ENCODE results near the gene TPP2. TPM values are rescaled to one million over a fixed set of nuclear protein-coding genes. Genes with fewer than 3 reads are reported as not detected.

Gene TPP2
- total RNA-seq, 1 donor from 2014 or later = 37.6 TPM

DNA sequence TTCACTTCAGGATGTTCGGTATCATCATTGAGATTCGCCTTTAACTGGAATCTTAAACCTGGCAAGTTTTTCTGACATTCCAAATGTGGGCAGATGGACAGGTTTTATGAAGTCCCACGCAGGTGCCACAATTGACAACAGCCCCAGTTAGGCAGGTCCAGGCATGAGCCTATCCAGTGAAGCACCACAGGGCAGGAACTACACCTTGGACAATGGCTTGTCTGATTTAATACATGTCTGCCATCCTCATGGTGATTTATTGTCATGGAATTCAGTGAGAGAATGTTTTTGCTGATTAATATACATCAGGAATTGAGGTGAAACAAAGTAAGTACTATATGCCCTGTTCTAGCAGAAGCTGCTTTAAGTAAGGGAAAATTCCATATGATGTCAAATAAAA lies 10.2 kb upstream of the TPP2 start:
- FAIRE-seq (peak; percentile 26), DNase-seq (ENCODE audit: low read depth) (no peak)
- TF ChIP-seq, protein P1, sequence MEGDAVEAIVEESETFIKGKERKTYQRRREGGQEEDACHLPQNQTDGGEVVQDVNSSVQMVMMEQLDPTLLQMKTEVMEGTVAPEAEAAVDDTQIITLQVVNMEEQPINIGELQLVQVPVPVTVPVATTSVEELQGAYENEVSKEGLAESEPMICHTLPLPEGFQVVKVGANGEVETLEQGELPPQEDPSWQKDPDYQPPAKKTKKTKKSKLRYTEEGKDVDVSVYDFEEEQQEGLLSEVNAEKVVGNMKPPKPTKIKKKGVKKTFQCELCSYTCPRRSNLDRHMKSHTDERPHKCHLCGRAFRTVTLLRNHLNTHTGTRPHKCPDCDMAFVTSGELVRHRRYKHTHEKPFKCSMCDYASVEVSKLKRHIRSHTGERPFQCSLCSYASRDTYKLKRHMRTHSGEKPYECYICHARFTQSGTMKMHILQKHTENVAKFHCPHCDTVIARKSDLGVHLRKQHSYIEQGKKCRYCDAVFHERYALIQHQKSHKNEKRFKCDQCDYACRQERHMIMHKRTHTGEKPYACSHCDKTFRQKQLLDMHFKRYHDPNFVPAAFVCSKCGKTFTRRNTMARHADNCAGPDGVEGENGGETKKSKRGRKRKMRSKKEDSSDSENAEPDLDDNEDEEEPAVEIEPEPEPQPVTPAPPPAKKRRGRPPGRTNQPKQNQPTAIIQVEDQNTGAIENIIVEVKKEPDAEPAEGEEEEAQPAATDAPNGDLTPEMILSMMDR (IDR thresholded peaks at IDR 0.05; ENCODE audit: insufficient read depth, low read depth, low read length) = no peak
- no peak for TF ChIP-seq EZH2 (IDR thresholded peaks at IDR 0.05; ENCODE audit: insufficient read depth, low read length)
- H3K9me3 ChIP-seq (ENCODE audit: insufficient read depth, low read depth, low read length) = no peaks in the 10 kb centered on the region
- no peaks in the 10 kb centered on the region for H4K20me1 ChIP-seq (ENCODE audit: insufficient read depth, low read length)
- H3K4me3 ChIP-seq (ENCODE audit: insufficient read depth, low read depth, low read length) = no peak overlapping the region
- Mint-ChIP-seq H3K4me1 (ENCODE audit: low read depth, unreplicated experiment) (no peaks in the 10 kb centered on the region), H3K9me3 (ENCODE audit: unreplicated experiment) (no peaks in the 10 kb centered on the region), H3K4me3 (ENCODE audit: unreplicated experiment) (no peak overlapping the region), H3K27ac (ENCODE audit: unreplicated experiment) (no peak overlapping the region), H3K36me3 (ENCODE audit: low read depth, unreplicated experiment) (no peaks in the 10 kb centered on the region), H3K27me3 (ENCODE audit: low read depth, unreplicated experiment) (peaks cover 8% of the 10 kb centered on the region)
- no peaks in the 10 kb centered on the region for H3K4me1 ChIP-seq (ENCODE audit: insufficient read depth, low read length)
- H3K36me3 ChIP-seq (ENCODE audit: insufficient read depth, low read length) = no peaks in the 10 kb centered on the region
- no peaks in the 10 kb centered on the region for H3K79me2 ChIP-seq (ENCODE audit: insufficient read depth, low read length)
- H3K27me3 ChIP-seq (ENCODE audit: insufficient read depth, low read length) = peaks cover 9% of the 10 kb centered on the region
- H3K9ac ChIP-seq (ENCODE audit: low read length) = no peak overlapping the region
- no peak overlapping the region for H3K4me2 ChIP-seq (ENCODE audit: low read length)
- no peak overlapping the region for H2AFZ ChIP-seq (ENCODE audit: low read depth, low read length)
- H3K27ac ChIP-seq (ENCODE audit: low read depth, low read length) = no peak overlapping the region

DNA sequence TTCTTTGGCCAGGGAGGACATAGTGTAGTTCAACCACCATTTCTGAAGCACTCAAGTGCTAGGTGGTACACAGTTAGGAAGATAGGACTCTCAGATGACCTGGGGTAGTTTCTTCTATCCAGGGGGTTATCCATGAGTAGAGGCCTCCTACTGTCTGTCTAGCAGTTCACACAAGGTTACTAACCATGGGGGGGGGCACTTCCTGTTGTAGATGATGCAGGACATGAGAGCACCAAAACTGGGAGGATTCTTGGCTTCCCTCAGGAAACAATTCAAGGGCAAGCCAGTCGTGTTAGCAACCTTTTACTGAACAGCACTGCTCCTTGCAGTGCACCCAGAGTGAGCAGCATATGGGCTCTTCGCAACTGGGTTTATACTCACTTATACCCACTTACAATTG lies 8.9 kb upstream of the TPP2 start:
- no peak overlapping the region for H3K4me2 ChIP-seq (ENCODE audit: low read length)
- no peaks in the 10 kb centered on the region for H3K79me2 ChIP-seq (ENCODE audit: insufficient read depth, low read length)
- peaks cover 6% of the 10 kb centered on the region for H3K27me3 ChIP-seq (ENCODE audit: insufficient read depth, low read length)
- H3K9ac ChIP-seq (ENCODE audit: low read length) = no peak overlapping the region
- TF ChIP-seq, protein P1 (IDR thresholded peaks at IDR 0.05; ENCODE audit: insufficient read depth, low read depth, low read length) = no peak
- no peak for TF ChIP-seq EZH2 (IDR thresholded peaks at IDR 0.05; ENCODE audit: insufficient read depth, low read length)
- Mint-ChIP-seq H3K4me3 (ENCODE audit: unreplicated experiment) (no peak overlapping the region), H3K9me3 (ENCODE audit: unreplicated experiment) (no peaks in the 10 kb centered on the region), H3K27me3 (ENCODE audit: low read depth, unreplicated experiment) (peaks cover 8% of the 10 kb centered on the region), H3K4me1 (ENCODE audit: low read depth, unreplicated experiment) (peaks cover 3% of the 10 kb centered on the region), H3K27ac (ENCODE audit: unreplicated experiment) (no peak overlapping the region), H3K36me3 (ENCODE audit: low read depth, unreplicated experiment) (no peaks in the 10 kb centered on the region)
- no peak overlapping the region for H2AFZ ChIP-seq (ENCODE audit: low read depth, low read length)
- no peaks in the 10 kb centered on the region for H3K9me3 ChIP-seq (ENCODE audit: insufficient read depth, low read depth, low read length)
- H3K27ac ChIP-seq (ENCODE audit: low read depth, low read length) = no peak overlapping the region
- FAIRE-seq (no peak), DNase-seq (ENCODE audit: low read depth) (no peak)
- no peaks in the 10 kb centered on the region for H3K36me3 ChIP-seq (ENCODE audit: insufficient read depth, low read length)
- no peak overlapping the region for H3K4me3 ChIP-seq (ENCODE audit: insufficient read depth, low read depth, low read length)
- H3K4me1 ChIP-seq (ENCODE audit: insufficient read depth, low read length) = peaks cover 4% of the 10 kb centered on the region
- H4K20me1 ChIP-seq (ENCODE audit: insufficient read depth, low read length) = no peaks in the 10 kb centered on the region

DNA sequence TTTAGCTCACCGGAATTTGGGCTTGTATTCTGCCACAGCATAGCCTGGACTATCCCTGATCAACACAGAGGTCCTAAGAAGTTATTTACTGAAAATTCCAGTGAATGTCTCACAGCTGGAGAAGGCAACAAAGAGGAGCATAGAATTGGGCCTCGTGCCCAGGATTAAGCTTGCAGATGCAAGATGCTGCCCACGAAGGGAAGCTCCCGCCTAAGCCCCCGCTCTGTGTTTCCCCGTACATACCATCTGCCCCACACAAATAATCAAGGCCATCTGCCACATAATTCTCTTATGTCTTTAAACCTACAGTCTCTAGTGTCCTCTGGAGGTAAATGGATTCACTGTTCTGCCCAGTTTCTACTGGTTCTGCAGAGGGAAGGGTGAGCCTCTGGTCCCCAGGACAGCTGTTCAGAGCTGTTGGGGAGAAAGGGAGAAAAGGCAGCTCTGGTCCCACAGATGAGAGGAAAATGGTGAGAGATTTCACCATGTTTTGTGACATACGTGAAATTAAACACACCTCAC lies 7.4 kb upstream of the TPP2 start:
- DNase-seq (ENCODE audit: low read depth) (no peak), FAIRE-seq (no peak)
- H3K27me3 ChIP-seq (ENCODE audit: insufficient read depth, low read length) = peaks cover 6% of the 10 kb centered on the region
- H3K27ac Mint-ChIP-seq (ENCODE audit: unreplicated experiment) = no peak overlapping the region
- no peaks in the 10 kb centered on the region for H3K36me3 ChIP-seq (ENCODE audit: insufficient read depth, low read length)
- TF ChIP-seq, protein P1 (IDR thresholded peaks at IDR 0.05; ENCODE audit: insufficient read depth, low read depth, low read length) = no peak
- no peak for TF ChIP-seq EZH2 (IDR thresholded peaks at IDR 0.05; ENCODE audit: insufficient read depth, low read length)
- no peaks in the 10 kb centered on the region for H3K9me3 Mint-ChIP-seq (ENCODE audit: unreplicated experiment)
- H3K79me2 ChIP-seq (ENCODE audit: insufficient read depth, low read length) = no peaks in the 10 kb centered on the region
- H2AFZ ChIP-seq (ENCODE audit: low read depth, low read length) = no peak overlapping the region
- H3K27ac ChIP-seq (ENCODE audit: low read depth, low read length) = no peak overlapping the region
- peaks cover 4% of the 10 kb centered on the region for H3K4me1 ChIP-seq (ENCODE audit: insufficient read depth, low read length)
- H3K4me2 ChIP-seq (ENCODE audit: low read length) = no peak overlapping the region
- no peak overlapping the region for H3K4me3 Mint-ChIP-seq (ENCODE audit: unreplicated experiment)
- peaks cover 3% of the 10 kb centered on the region for H3K27me3 Mint-ChIP-seq (ENCODE audit: low read depth, unreplicated experiment)
- peaks cover 3% of the 10 kb centered on the region for H3K4me1 Mint-ChIP-seq (ENCODE audit: low read depth, unreplicated experiment)
- H3K36me3 Mint-ChIP-seq (ENCODE audit: low read depth, unreplicated experiment) = no peaks in the 10 kb centered on the region
- no peaks in the 10 kb centered on the region for H4K20me1 ChIP-seq (ENCODE audit: insufficient read depth, low read length)
- no peak overlapping the region for H3K9ac ChIP-seq (ENCODE audit: low read length)
- no peaks in the 10 kb centered on the region for H3K9me3 ChIP-seq (ENCODE audit: insufficient read depth, low read depth, low read length)
- H3K4me3 ChIP-seq (ENCODE audit: insufficient read depth, low read depth, low read length) = no peak overlapping the region

Data from astrocyte (in vitro differentiated cells and primary cell).